OCI-LY7 (cell line): ENCODE data around the gene KSR1.

Experiments used
- CTCF ChIP-seq: fragments of 200-600 bp; sonication (generic); conservative IDR thresholded peaks from 2 replicates; pipeline ENCODE4 v1.5.1; 2014; ENCODE audit warnings: mild to moderate bottlenecking, antibody characterized with exemption, low read length, moderate library complexity, mixed read lengths
- EZH2phosphoT487 ChIP-seq: fragments of 200-600 bp; sonication (generic); IDR thresholded peaks from 2 replicates; pipeline ENCODE4 v1.6.1; 2018; ENCODE audit warnings: low read depth, borderline replicate concordance, mild to moderate bottlenecking, mixed run types, antibody characterized with exemption, low read length, moderate library complexity, mixed read lengths

- TF ChIP-seq CTCF, result no peak
- no peak for TF ChIP-seq EZH2phosphoT487
These were observed 6.7 kb upstream of the KSR1 start for GRCh38 chr17:27449541-27449940.
